Measurements from ENCODE around the gene NEU4. TPM values are rescaled to one million over a fixed set of nuclear protein-coding genes. Genes with fewer than 3 reads are reported as not detected.

NEU4 gene
- total RNA-seq, 1 donor from 2014 or later, result 0.14 TPM

GRCh38 chr2:241773511-241774418 is 35.2 kb upstream of the NEU4 start:
- Mint-ChIP-seq H3K27me3 (ENCODE audit: low read depth) (no peaks in the 10 kb centered on the region), H3K9me3 (no peaks in the 10 kb centered on the region), H3K4me1 (peaks cover 11% of the 10 kb centered on the region), H3K27ac (ENCODE audit: unreplicated experiment) (no peak overlapping the region), H3K36me3 (ENCODE audit: low read depth) (no peaks in the 10 kb centered on the region), H3K4me3 (no peak overlapping the region)
- no peak for TF ChIP-seq CTCF (conservative IDR thresholded peaks at IDR 0.05)
- no peak for DNase-seq (ENCODE audit: low read depth, low spot score)

GRCh38 chr2:241774419-241775222 is 34.4 kb upstream of the NEU4 start:
- H3K9me3 Mint-ChIP-seq, result no peaks in the 10 kb centered on the region
- H3K4me3 Mint-ChIP-seq, result no peak overlapping the region
- H3K27ac Mint-ChIP-seq (ENCODE audit: unreplicated experiment), result no peak overlapping the region
- no peak for DNase-seq (ENCODE audit: low read depth, low spot score)
- H3K36me3 Mint-ChIP-seq (ENCODE audit: low read depth), result no peaks in the 10 kb centered on the region
- no peak for TF ChIP-seq CTCF (conservative IDR thresholded peaks at IDR 0.05)
- peaks cover 11% of the 10 kb centered on the region for H3K4me1 Mint-ChIP-seq
- H3K27me3 Mint-ChIP-seq (ENCODE audit: low read depth), result no peaks in the 10 kb centered on the region

GRCh38 chr2:241775223-241776177 is 33.5 kb upstream of the NEU4 start:
- Mint-ChIP-seq H3K27me3 (ENCODE audit: low read depth) (no peaks in the 10 kb centered on the region), H3K4me1 (peaks cover 9% of the 10 kb centered on the region), H3K4me3 (no peak overlapping the region), H3K9me3 (no peaks in the 10 kb centered on the region), H3K36me3 (ENCODE audit: low read depth) (no peaks in the 10 kb centered on the region), H3K27ac (ENCODE audit: unreplicated experiment) (no peak overlapping the region)
- TF ChIP-seq CTCF (conservative IDR thresholded peaks at IDR 0.05), result no peak
- DNase-seq (ENCODE audit: low read depth, low spot score), result no peak

GRCh38 chr2:241776336-241777169 is 32.4 kb upstream of the NEU4 start, which contains the start of gene GAL3ST2:
TSS of gene GAL3ST2 (plus strand) at chr2:241776822. CDS start at chr2:241776956, 134 bp downstream.
- TF ChIP-seq CTCF (conservative IDR thresholded peaks at IDR 0.05), result no peak
- Mint-ChIP-seq H3K9me3 (peaks cover 3% of the 10 kb centered on the region), H3K36me3 (ENCODE audit: low read depth) (peaks cover 3% of the 10 kb centered on the region), H3K4me3 (no peak within 1 kb of the TSS), H3K27me3 (ENCODE audit: low read depth) (no peaks in the 10 kb centered on the region), H3K4me1 (peaks cover 7% of the 10 kb centered on the region), H3K27ac (ENCODE audit: unreplicated experiment) (no peak within 1 kb of the TSS)
- no peak for DNase-seq (ENCODE audit: low read depth, low spot score)
